SJSA1 (cell line): ENCODE results near the gene KIF2B. TPM values are rescaled to one million over a fixed set of nuclear protein-coding genes. Genes with fewer than 3 reads are reported as not detected.

Source experiments
- DNase-seq, 2 experiments: peaks; one replicate each; pipeline ENCODE4 v3.0.0-alpha.2; 2015 to 2020; ENCODE audit warnings: low spot score in 2 of 2, low read depth in 1 of 2
- H3K27ac ChIP-seq: fragments of 250-450 bp; sonication (Bioruptor Pico); 2 replicates; pipeline ENCODE4 v1.5.1; 2020; ENCODE audit warnings: mild to moderate bottlenecking, moderate library complexity
- H3K27me3 ChIP-seq: fragments of 250-450 bp; sonication (Bioruptor Pico); replicated peaks from 2 replicates; pipeline ENCODE4 v1.5.1; 2020; ENCODE audit warnings: mild to moderate bottlenecking, moderate library complexity
- H3K36me3 ChIP-seq: fragments of 250-450 bp; sonication (Bioruptor Pico); 2 replicates; pipeline ENCODE4 v1.5.1; 2020; ENCODE audit warnings: mild to moderate bottlenecking
- H3K4me1 ChIP-seq: fragments of 250-450 bp; sonication (Bioruptor Pico); replicated peaks from 2 replicates; pipeline ENCODE4 v1.6.1; 2021; ENCODE audit warnings: mild to moderate bottlenecking
- H3K4me3 ChIP-seq: fragments of 250-450 bp; sonication (Bioruptor Pico); 2 replicates; pipeline ENCODE4 v1.5.1; 2020; ENCODE audit warnings: mild to moderate bottlenecking
- H3K9me3 ChIP-seq: fragments of 250-450 bp; sonication (Bioruptor Pico); replicated peaks from 2 replicates; pipeline ENCODE4 v1.5.1; 2020; ENCODE audit warnings: mild to moderate bottlenecking
- total RNA-seq: library from RNA; depleted of rRNA; stranded (reverse); fragments of >200 nt; shearing (Covaris generic); gene quantifications from 2 replicates; pipeline ENCODE4 v1.2.3, GENCODE V29; 2014; rRNA removed

The KIF2B gene, protein sequence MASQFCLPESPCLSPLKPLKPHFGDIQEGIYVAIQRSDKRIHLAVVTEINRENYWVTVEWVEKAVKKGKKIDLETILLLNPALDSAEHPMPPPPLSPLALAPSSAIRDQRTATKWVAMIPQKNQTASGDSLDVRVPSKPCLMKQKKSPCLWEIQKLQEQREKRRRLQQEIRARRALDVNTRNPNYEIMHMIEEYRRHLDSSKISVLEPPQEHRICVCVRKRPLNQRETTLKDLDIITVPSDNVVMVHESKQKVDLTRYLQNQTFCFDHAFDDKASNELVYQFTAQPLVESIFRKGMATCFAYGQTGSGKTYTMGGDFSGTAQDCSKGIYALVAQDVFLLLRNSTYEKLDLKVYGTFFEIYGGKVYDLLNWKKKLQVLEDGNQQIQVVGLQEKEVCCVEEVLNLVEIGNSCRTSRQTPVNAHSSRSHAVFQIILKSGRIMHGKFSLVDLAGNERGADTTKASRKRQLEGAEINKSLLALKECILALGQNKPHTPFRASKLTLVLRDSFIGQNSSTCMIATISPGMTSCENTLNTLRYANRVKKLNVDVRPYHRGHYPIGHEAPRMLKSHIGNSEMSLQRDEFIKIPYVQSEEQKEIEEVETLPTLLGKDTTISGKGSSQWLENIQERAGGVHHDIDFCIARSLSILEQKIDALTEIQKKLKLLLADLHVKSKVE
- total RNA-seq, result not detected in 2 replicates

DNA sequence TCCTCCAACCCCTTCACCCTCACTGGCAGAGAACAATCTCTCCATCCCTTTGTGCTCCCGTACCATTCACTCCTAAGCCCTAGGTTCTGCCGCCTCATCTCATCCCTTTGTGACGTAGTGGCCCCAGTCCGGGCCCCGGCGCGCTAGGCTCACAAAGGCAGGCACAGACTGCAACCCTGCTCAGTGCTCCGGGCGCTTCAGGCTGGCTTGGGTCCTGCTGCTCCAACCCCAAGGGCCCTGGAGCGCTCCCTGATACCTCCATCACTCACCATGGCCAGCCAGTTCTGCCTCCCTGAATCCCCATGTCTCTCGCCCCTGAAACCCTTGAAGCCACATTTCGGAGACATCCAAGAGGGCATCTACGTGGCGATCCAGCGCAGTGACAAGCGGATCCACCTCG lies at the start of gene KIF2B:
TSS of gene KIF2B (plus strand) at position 164 of the 400 bp plus-strand sequence. CDS start at position 271, 107 bp downstream.
- Histone ChIP-seq H3K36me3 (no peaks in the 10 kb centered on the region), H3K4me1 (no peaks in the 10 kb centered on the region), H3K9me3 (0 out of 2 replicates have a peak, but pooled peaks cover 3% of the 10 kb centered on the region), H3K4me3 (no peak within 1 kb of the TSS), H3K27me3 (no peaks in the 10 kb centered on the region), H3K27ac (no peak within 1 kb of the TSS)
- no peak for DNase-seq

- Histone ChIP-seq H3K9me3 (peaks cover 14% of the 10 kb centered on the region), H3K4me1 (no peaks in the 10 kb centered on the region), H3K27ac (no peak overlapping the region), H3K36me3 (no peaks in the 10 kb centered on the region), H3K27me3 (no peaks in the 10 kb centered on the region), H3K4me3 (no peak overlapping the region)
- no peak for DNase-seq
These were observed 42.4 kb upstream of the KIF2B start for GRCh38 chr17:53780320-53780719.

DNA sequence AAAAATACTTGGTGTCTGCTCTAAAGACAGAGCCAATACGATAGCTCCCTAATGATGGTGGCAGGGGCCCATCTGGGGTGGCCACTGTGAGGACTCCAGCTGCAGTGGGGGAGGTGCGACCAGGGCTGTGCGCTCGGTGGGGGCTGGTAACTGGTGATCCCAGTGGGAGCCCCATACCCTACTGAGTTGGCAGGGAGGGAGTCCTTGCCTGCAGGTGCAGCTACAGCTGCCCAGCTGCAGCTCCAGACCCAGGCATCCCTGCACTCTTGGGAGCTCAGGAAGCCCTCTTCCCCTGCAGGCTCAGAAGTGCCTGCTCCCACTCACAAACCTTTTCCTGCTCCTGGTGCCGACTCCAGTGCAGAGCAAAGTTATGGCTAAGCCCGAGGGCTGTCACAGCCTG lies 31.2 kb upstream of the KIF2B start:
- Histone ChIP-seq H3K4me3 (no peak overlapping the region), H3K4me1 (no peaks in the 10 kb centered on the region)
- no peak for DNase-seq

GRCh38 chr17:53792451-53792850 lies 30.3 kb upstream of the KIF2B start:
- H3K27me3 ChIP-seq, result no peaks in the 10 kb centered on the region
- peaks cover 15% of the 10 kb centered on the region for H3K9me3 ChIP-seq
- H3K27ac ChIP-seq, result no peak overlapping the region
- no peak overlapping the region for H3K4me3 ChIP-seq
- DNase-seq, result no peak
- no peaks in the 10 kb centered on the region for H3K36me3 ChIP-seq
- no peaks in the 10 kb centered on the region for H3K4me1 ChIP-seq

More for the DNA sequence above, 31.2 kb upstream of the KIF2B start:
- no peak overlapping the region for H3K27ac ChIP-seq
- H3K9me3 ChIP-seq, result peaks cover 15% of the 10 kb centered on the region
- H3K36me3 ChIP-seq, result no peaks in the 10 kb centered on the region
- no peaks in the 10 kb centered on the region for H3K27me3 ChIP-seq

GRCh38 chr17:53792997-53793396 lies 29.7 kb upstream of the KIF2B start:
- no peak overlapping the region for H3K27ac ChIP-seq
- no peak overlapping the region for H3K4me3 ChIP-seq
- no peaks in the 10 kb centered on the region for H3K4me1 ChIP-seq
- H3K27me3 ChIP-seq, result no peaks in the 10 kb centered on the region
- DNase-seq, result no peak
- H3K36me3 ChIP-seq, result no peaks in the 10 kb centered on the region
- peaks cover 15% of the 10 kb centered on the region for H3K9me3 ChIP-seq

- Histone ChIP-seq H3K9me3 (peaks cover 11% of the 10 kb centered on the region), H3K27ac (no peak overlapping the region), H3K27me3 (no peaks in the 10 kb centered on the region), H3K36me3 (no peaks in the 10 kb centered on the region), H3K4me1 (no peaks in the 10 kb centered on the region), H3K4me3 (no peak overlapping the region)
- no peak for DNase-seq
These were observed 27.9 kb upstream of the KIF2B start for GRCh38 chr17:53794875-53795274.

GRCh38 chr17:53796642-53797041 lies 26.1 kb upstream of the KIF2B start:
- H3K36me3 ChIP-seq, result no peaks in the 10 kb centered on the region
- H3K27me3 ChIP-seq, result no peaks in the 10 kb centered on the region
- no peak overlapping the region for H3K27ac ChIP-seq
- no peak overlapping the region for H3K4me3 ChIP-seq
- H3K9me3 ChIP-seq, result peaks cover 12% of the 10 kb centered on the region
- DNase-seq, result no peak
- no peaks in the 10 kb centered on the region for H3K4me1 ChIP-seq

GRCh38 chr17:53797501-53797900 lies 25.2 kb upstream of the KIF2B start:
- H3K27ac ChIP-seq, result no peak overlapping the region
- H3K4me1 ChIP-seq, result no peaks in the 10 kb centered on the region
- H3K27me3 ChIP-seq, result no peaks in the 10 kb centered on the region
- no peak overlapping the region for H3K4me3 ChIP-seq
- no peak for DNase-seq
- H3K9me3 ChIP-seq, result peaks cover 8% of the 10 kb centered on the region
- H3K36me3 ChIP-seq, result no peaks in the 10 kb centered on the region

GRCh38 chr17:53804437-53804836 lies 18.3 kb upstream of the KIF2B start:
- no peak overlapping the region for H3K27ac ChIP-seq
- H3K4me3 ChIP-seq, result no peak overlapping the region
- DNase-seq, result no peak

DNA sequence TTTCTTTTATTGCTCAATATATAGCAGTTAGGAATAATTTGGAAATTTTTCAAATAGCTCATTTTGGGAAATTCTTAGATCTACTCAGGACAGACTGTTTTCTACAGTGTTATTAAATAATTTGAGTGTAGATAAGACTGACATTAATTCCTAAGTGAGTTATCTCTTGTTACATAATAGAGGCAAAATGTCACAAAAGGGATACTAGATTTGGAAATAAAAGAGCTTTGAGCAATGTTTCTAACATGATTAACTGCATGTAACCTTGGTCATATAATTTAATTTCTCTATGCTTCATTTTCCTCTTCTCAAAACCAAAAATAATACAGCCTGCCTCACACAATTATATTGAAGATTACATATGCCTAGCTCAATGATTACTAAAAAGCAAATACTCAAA lies 16.3 kb upstream of the KIF2B start:
- no peaks in the 10 kb centered on the region for H3K36me3 ChIP-seq
- peaks cover 3% of the 10 kb centered on the region; the same call in 1 of the 2 replicates for H3K9me3 ChIP-seq
- no peak for DNase-seq
- no peaks in the 10 kb centered on the region for H3K27me3 ChIP-seq
- no peak overlapping the region for H3K4me3 ChIP-seq
- no peak overlapping the region for H3K27ac ChIP-seq
- no peaks in the 10 kb centered on the region for H3K4me1 ChIP-seq

More at GRCh38 chr17:53804437-53804836, 18.3 kb upstream of the KIF2B start:
- Histone ChIP-seq H3K36me3 (no peaks in the 10 kb centered on the region), H3K4me1 (no peaks in the 10 kb centered on the region), H3K27me3 (no peaks in the 10 kb centered on the region), H3K9me3 (0 out of 2 replicates have a peak, but pooled peaks cover 7% of the 10 kb centered on the region)

- DNase-seq, result no peak
- no peaks in the 10 kb centered on the region for H3K36me3 ChIP-seq
- H3K4me1 ChIP-seq, result no peaks in the 10 kb centered on the region
- no peak overlapping the region for H3K4me3 ChIP-seq
- no peaks in the 10 kb centered on the region for H3K27me3 ChIP-seq
- no peak overlapping the region for H3K27ac ChIP-seq
- peaks cover 2% of the 10 kb centered on the region; the same call in 1 of the 2 replicates for H3K9me3 ChIP-seq
These were observed 15.4 kb upstream of the KIF2B start for GRCh38 chr17:53807286-53807685.

GRCh38 chr17:53818271-53818670 lies 4.5 kb upstream of the KIF2B start:
- Histone ChIP-seq H3K27me3 (no peaks in the 10 kb centered on the region), H3K4me1 (no peaks in the 10 kb centered on the region), H3K4me3 (no peak overlapping the region), H3K27ac (no peak overlapping the region), H3K36me3 (no peaks in the 10 kb centered on the region), H3K9me3 (no peaks in the 10 kb centered on the region)
- DNase-seq, result no peak

DNA sequence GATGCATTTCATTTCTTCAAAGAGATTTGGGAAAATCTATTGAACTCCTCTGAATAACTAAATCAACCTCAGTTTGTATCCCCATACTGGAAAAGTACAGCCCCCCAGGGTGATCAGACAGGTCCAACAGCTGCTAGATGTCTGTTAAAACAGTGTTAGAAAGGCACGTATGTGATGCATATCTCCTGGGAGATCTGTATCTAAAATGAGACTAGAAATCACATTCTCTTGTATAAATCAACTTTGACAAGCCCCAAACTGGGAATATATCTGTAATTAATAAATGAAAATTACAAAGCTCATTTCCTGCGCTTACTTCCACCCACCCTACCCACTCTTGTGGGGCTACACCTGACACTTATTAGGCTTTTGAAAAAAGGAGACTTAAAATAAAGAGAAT lies 3.8 kb upstream of the KIF2B start:
- Histone ChIP-seq H3K36me3 (no peaks in the 10 kb centered on the region), H3K4me1 (no peaks in the 10 kb centered on the region), H3K27me3 (no peaks in the 10 kb centered on the region), H3K9me3 (no peaks in the 10 kb centered on the region), H3K4me3 (no peak overlapping the region), H3K27ac (no peak overlapping the region)
- DNase-seq, result no peak

- H3K9me3 ChIP-seq, result no peaks in the 10 kb centered on the region
- no peaks in the 10 kb centered on the region for H3K4me1 ChIP-seq
- H3K27ac ChIP-seq, result no peak overlapping the region
- no peaks in the 10 kb centered on the region for H3K36me3 ChIP-seq
- no peak for DNase-seq
- no peak overlapping the region for H3K4me3 ChIP-seq
- no peaks in the 10 kb centered on the region for H3K27me3 ChIP-seq
These were observed 2.8 kb upstream of the KIF2B start for GRCh38 chr17:53819956-53820355.
